Transverse colon (tissue), 4 donors: ENCODE results near the gene MTHFD1L. TPM values are rescaled to one million over a fixed set of nuclear protein-coding genes. Genes with fewer than 3 reads are reported as not detected.

Source experiments
- DNase-seq: peaks from one replicate; pipeline ENCODE4 v3.0.0-alpha.2; 2019
- H3K27ac ChIP-seq, 4 donors: fragments of 200-600 bp; sonication (generic); 2 replicates each; pipeline ENCODE4 v1.5.1; 2016 to 2018; ENCODE audit warnings: inconsistent platforms in 4 of 4
- H3K27me3 ChIP-seq: fragments of 200-600 bp; sonication (generic); 2 replicates; pipeline ENCODE4 v1.5.1; 2017; ENCODE audit warnings: inconsistent platforms
- H3K36me3 ChIP-seq, 4 donors: fragments of 200-600 bp; sonication (generic); 2 replicates each; pipeline ENCODE4 v1.5.1; 2017 to 2019; ENCODE audit warnings: inconsistent platforms in 4 of 4
- H3K4me1 ChIP-seq, 4 donors: fragments of 200-600 bp; sonication (generic); 2 replicates each; pipeline ENCODE4 v1.5.1; 2017 to 2020; ENCODE audit warnings: inconsistent platforms in 4 of 4
- H3K4me3 ChIP-seq, 4 donors: fragments of 200-600 bp; sonication (generic); 1 replicate in 1 of 4; 2 replicates in 3 of 4; pipeline versions ENCODE4 v1.5.1 to v1.6.1; 2017 to 2019; ENCODE audit warnings: inconsistent platforms in 4 of 4
- H3K9me3 ChIP-seq, 2 donors: fragments of 200-600 bp; sonication (generic); 2 replicates each; pipeline ENCODE4 v1.5.1; 2017 to 2019; ENCODE audit warnings: inconsistent platforms in 2 of 2
- CTCF ChIP-seq, 5 experiments: fragments of 200-600 bp in 3 of 5; fragments of 450-650 bp in 2 of 5; sonication (generic) in 3 of 5; IDR thresholded peaks; 1 replicate in 2 of 5; 2 replicates in 3 of 5; pipeline ENCODE4 v1.5.1; 2016 to 2017; ENCODE audit warnings: antibody characterized with exemption in 5 of 5, inconsistent platforms in 3 of 5, mild to moderate bottlenecking in 2 of 5, moderate library complexity in 1 of 5
- EP300 ChIP-seq: sonication (generic); formaldehyde crosslinking; IDR thresholded peaks from one replicate; pipeline ENCODE4 v1.6.1; 2017; ENCODE audit warnings: antibody characterized with exemption, low read depth
- POLR2A ChIP-seq: fragments of 450-650 bp; IDR thresholded peaks from one replicate; pipeline ENCODE4 v1.6.1; 2016; ENCODE audit warnings: antibody characterized with exemption, mild to moderate bottlenecking, moderate library complexity
- POLR2AphosphoS5 ChIP-seq, 3 donors: sonication (generic); formaldehyde crosslinking; IDR thresholded peaks; one replicate each; pipeline ENCODE4 v1.6.1; 2016; ENCODE audit warnings: antibody characterized with exemption in 3 of 3
- WGBS, 2 donors: methylation state at CpG; one replicate each; pipeline ENCODE4 v1.1.5; 2018; ENCODE audit warnings: low coverage in 1 of 2; 5-methylcytosine and 5-hydroxymethylcytosine counted together
- in situ Hi-C, 4 donors: fragments of 200-750 bp; cut with MboI; loops; one replicate each; pipeline versions ENCODE4 v1.15.0 to v1.15.1; 2017; ENCODE audit warnings: low sequenced_read_pairs in 3 of 4, low pct_ligation_motif_present in 1 of 4, low pct_unique_long_range_greater_than_20kb in 1 of 4
- intact Hi-C: fragments of 100-400 bp; cut with DNase I; formaldehyde crosslinking; loops from one replicate; pipeline ENCODE4 v1.15.1; 2023; ENCODE audit warnings: low total_unique reads
- total RNA-seq, 4 donors: library from RNA; depleted of rRNA; stranded (reverse); fragments of >200 nt; gene quantifications; one replicate each; pipeline ENCODE4 v1.1.0, GENCODE V29; 2016

Gene MTHFD1L
- total RNA-seq, 4 donors from 2014 or later = 0.82 to 10.1 (median 5.4) TPM

- intact Hi-C loops (loop anchor here (10.0 kb wide), 1 partner anchor 97 kb away; no protein-coding TSS in a partner anchor), in situ Hi-C loops (no loop called here)
- DNase-seq = no peak
- H3K27me3 ChIP-seq = no peaks in the 10 kb centered on the region
- no peaks in the 10 kb centered on the region for H3K36me3 ChIP-seq
- 84 to 91% methylated on average over 8 of the region's 8 CpGs for WGBS, 2 donors
- TF ChIP-seq POLR2A (no peak), POLR2AphosphoS5 (IDR thresholded peaks at IDR 0.05) (no peak), EP300 (no peak), CTCF (IDR thresholded peaks at IDR 0.05) (no peak)
- no peaks in the 10 kb centered on the region for H3K4me1 ChIP-seq
- no peak overlapping the region for H3K4me3 ChIP-seq
- H3K27ac ChIP-seq = no peak overlapping the region
- H3K9me3 ChIP-seq = no peaks in the 10 kb centered on the region
These were observed 41.9 kb downstream of the MTHFD1L start for GRCh38 chr6:150907383-150907782.

GRCh38 chr6:150908901-150909300 lies 43.4 kb downstream of the MTHFD1L start:
- Histone ChIP-seq H3K4me1 (no peaks in the 10 kb centered on the region), H3K9me3 (no peaks in the 10 kb centered on the region), H3K36me3 (no peaks in the 10 kb centered on the region), H3K4me3 (no peak overlapping the region), H3K27me3 (no peaks in the 10 kb centered on the region), H3K27ac (no peak overlapping the region)
- TF ChIP-seq CTCF (IDR thresholded peaks at IDR 0.05) = no peak
- TF ChIP-seq EP300 = no peak
- TF ChIP-seq POLR2AphosphoS5 (IDR thresholded peaks at IDR 0.05) = no peak
- no peak for TF ChIP-seq POLR2A
- intact Hi-C loops (loop anchor here (10.0 kb wide), 1 partner anchor 96 kb away; no protein-coding TSS in a partner anchor), in situ Hi-C loops (no loop called here)
- no peak for DNase-seq
- 46 to 60% methylated on average over 2 of the region's 2 CpGs for WGBS, 2 donors

GRCh38 chr6:150910561-150910960 lies 45.1 kb downstream of the MTHFD1L start:
- Histone ChIP-seq H3K36me3 (no peaks in the 10 kb centered on the region), H3K4me3 (no peak overlapping the region), H3K27ac (no peak overlapping the region), H3K27me3 (no peaks in the 10 kb centered on the region), H3K4me1 (no peaks in the 10 kb centered on the region), H3K9me3 (no peaks in the 10 kb centered on the region)
- no peak for TF ChIP-seq EP300
- WGBS, 2 donors = 46 to 56% methylated on average over 2 of the region's 2 CpGs
- in situ Hi-C loops = no loop called here
- intact Hi-C loops = no loop called here
- no peak for DNase-seq

- intact Hi-C loops (no loop called here), in situ Hi-C loops (no loop called here)
- H3K9me3 ChIP-seq = no peaks in the 10 kb centered on the region
- H3K27me3 ChIP-seq = no peaks in the 10 kb centered on the region
- no peak overlapping the region for H3K27ac ChIP-seq
- TF ChIP-seq POLR2AphosphoS5 (IDR thresholded peaks at IDR 0.05) (no peak), EP300 (no peak), POLR2A (no peak), CTCF (IDR thresholded peaks at IDR 0.05) (no peak)
- H3K36me3 ChIP-seq = no peaks in the 10 kb centered on the region
- 90% methylated on average over 2 to 6 of the region's 6 CpGs for WGBS, 2 donors
- H3K4me1 ChIP-seq = no peaks in the 10 kb centered on the region
- DNase-seq = no peak
- H3K4me3 ChIP-seq = no peak overlapping the region
These were observed 48.9 kb downstream of the MTHFD1L start for GRCh38 chr6:150914372-150914771.
